Globus pallidus (tissue), 1 donor: Measurements from ENCODE around the gene GRIN2C.

Experiments used
- DNase-seq: peaks from one replicate; pipeline ENCODE4 v3.0.0-alpha.2; 2015; ENCODE audit warnings: low spot score

Gene GRIN2C

GRCh38 chr17:74821655-74822334 is 37.9 kb downstream of the GRIN2C start:
- peak; percentile 59 for DNase-seq

DNA sequence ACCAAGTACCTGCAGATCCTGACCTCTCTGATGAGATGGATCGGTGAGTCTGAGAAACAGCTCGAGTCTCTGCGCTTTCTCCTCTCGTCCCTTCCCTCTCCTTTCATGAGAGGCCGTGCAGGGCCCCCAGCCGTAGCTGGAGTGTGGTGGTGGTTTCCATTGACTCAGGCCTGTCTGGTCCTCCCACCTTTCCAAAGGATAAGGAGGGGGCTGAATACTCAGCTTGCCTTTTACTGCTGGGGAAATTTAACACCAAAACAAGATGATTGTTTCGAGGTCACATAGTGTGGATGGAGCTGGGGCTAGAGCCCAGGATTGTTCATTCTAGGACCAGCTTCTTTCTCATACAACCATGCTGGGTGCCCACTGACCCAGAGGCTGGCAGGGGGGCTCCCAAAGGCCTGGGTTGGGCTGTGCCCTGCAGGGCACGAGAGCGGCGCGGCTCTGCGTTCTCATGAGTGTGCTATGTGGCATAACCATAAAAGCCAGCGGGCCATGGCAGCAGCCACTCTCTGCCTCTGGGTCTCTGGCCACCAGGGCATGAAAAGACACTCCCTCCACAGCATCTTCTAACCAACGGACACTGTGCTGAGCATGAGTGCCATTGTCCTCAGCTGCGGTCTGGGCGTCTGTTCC is 39.8 kb downstream of the GRIN2C start:
- DNase-seq, result no peak

GRCh38 chr17:74818291-74818938 is 41.3 kb downstream of the GRIN2C start:
- no peak for DNase-seq

DNA sequence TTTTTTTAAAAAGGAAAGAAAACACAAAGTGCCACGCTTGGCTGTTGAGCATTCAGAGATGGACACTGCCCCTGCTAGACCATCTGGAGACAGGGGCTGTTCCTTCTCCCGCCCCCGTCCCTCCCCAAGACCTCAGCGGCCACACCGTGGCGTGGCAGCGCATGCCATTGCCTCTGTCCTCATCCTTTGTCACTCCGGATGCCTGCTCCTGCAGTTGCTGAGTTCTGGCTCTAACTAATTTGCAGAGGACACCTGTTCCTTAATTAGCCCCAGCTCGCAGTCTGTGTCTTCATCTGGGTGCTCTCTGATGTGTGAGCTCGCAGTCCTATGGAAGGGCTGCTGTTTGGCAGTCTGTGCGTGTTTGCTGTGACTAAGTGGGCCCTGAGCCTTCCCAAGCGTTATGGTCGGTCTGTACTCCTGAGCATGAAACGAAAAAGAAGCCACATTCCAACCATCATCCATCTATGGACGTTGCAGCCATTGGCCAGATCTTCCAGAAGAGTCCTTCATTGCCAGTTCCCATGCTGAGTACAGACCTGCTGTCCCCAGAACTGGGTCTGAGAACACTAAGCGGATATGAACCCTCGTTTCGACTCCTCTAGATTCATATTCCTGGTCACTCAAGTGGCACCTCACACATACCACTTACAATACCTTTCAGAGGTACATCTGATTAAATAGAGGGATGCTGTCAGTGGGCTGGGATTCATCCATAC is 42.6 kb downstream of the GRIN2C start:
- DNase-seq, result no peak

DNA sequence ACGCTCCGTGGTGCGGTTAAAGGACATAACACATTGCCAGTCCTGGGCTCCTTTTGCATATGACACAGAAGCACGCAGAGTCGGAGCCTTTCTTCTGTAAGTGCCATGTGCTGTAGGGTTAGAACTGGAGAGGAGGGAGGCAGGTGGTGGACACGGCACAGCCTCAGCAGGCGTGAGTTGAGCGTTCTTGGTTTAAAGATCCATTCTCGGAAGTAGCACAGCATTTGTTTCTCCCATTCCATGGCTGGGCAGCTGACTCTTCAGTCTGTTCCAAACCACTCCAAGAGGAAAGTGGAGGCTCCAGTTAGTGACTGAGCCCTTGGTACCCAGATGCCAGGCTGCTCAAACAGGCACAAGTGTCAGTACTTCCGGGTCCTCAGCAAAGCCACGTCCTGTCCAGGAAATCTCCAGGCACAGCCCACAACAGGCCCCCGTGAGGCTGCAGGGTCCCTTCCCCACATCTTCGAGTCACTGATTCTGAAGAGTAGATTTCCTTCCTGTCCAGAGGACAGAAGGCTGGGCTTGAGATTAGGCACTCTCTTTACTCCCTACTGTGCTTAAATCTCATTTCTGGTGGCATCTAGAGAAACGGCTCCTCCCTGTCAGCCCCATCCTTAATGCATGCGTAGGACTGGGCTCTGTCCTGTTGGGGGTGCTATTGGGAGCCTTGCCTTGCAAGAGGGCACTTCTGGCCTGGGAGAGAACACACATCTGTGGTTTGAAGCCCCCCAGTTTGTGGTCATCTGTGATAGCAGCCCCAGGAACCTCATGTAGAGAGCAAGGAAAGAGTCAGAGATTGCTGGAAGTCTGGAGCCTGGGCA is 43.9 kb downstream of the GRIN2C start:
- DNase-seq, result no peak

- no peak for DNase-seq
Measured at GRCh38 chr17:74815067-74815466, 44.6 kb downstream of the GRIN2C start.

DNA sequence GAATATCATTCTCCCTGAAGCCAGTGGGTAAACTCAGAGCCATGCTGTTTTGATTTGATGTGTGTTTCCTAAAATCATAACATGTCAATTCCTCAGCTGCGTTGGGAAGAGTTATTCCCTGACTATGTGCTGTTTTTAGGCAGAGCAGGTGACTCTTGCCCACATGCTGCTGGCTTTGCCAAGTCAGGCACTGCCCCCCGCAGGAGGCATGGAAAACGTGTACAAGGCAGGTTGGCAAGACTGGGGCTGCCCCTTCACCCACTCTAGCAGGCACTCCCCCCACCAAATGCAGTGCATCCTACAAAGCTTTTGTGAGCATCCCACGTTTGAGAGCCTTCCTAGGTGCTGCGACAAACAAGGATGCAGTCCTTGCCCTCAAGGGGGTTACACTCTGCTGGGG is 45.2 kb downstream of the GRIN2C start:
- no peak for DNase-seq

DNA sequence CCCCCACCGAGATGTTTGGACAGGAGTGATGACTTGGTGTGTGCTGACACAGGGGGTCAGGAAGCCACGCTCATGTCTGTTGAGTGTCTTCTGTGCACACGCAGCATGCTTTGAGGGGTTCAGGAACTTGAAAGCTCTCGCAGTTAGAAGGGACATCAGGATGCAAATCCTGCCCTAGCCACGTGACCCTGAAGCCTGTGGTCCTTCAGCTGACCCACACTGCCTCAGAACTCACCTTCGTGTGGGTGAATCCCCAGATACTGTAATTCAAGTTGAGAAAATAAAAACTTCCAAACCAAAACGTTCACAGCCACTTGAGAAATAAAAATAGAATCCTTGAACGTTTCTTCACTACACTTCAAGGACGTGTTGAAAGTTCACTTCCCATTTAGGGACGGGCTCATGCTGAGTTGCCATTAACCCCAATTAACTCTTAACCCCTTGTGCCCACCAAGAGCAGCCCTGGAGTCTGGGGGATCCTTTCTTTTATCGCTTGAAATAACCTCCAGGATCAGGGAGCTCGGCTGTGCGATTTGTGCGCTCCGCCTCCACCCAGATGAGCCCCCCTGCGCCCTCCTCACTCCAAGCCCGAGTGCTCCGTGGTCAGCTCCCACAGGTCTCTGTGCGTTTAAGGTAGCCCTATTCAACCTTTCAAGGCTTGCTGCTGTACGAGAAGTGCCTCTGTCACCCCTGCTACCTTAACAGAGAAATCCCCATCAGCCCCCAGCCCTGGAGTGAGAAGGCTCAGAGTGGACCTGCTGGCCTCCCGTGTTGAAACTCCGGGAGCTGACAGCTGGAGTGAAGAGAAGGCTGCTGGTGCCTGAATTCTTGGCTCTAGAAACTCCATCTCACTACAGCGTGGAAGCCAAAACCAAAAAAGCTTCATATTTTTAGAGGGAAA is 47.3 kb downstream of the GRIN2C start:
- no peak for DNase-seq

- peak; percentile 71 for DNase-seq
Measured at GRCh38 chr17:74810699-74811485, 48.8 kb downstream of the GRIN2C start.

- DNase-seq, result no peak
Measured at GRCh38 chr17:74808714-74809430, 50.8 kb downstream of the GRIN2C start.

DNA sequence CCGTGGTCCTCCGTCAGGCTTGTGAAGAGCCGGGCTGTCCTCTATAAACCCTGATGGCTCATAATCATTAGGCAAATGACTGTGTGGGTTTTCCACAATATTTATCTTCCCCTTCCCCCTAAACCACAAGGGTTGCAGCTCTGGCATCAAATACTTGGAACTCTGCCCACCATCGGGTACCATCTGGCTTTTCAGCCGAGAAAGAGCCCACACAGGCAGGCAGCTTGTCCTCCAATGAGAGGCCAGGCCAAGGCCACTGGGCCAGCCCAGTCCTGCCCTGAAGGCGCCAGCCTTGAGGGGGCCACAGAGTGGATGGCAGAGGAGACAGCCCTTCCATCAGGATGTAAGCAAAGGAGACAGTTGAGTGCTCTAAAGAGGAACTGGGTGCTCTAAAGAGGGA is 51.8 kb downstream of the GRIN2C start:
- peak; percentile 49 for DNase-seq

GRCh38 chr17:74807441-74807840 is 52.2 kb downstream of the GRIN2C start:
- DNase-seq, result no peak

DNA sequence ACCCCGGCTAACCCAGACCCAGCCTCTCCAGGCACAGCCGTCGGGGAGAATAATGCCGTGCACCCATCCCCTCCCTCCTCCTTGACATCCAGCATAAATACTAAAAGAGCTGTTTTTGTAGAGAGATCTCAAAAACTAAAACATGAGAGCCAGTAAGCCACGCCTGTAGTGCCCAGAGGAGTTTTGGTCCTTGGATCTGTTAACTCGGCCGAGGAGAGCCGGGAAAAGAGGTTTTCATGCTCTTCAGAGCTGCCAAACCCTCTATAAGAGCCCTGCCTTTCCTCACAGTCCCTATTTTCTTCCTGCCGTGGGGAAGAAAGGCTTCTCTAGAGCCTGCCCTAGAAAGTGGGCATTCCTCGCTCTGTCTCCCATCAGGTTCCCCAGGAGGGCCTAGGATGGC is 53.4 kb downstream of the GRIN2C start:
- no peak for DNase-seq

- DNase-seq, result peak; percentile 61
Measured at GRCh38 chr17:74805591-74805991, 54.1 kb downstream of the GRIN2C start.

- DNase-seq, result no peak
Measured at GRCh38 chr17:74804683-74805082, 55.0 kb downstream of the GRIN2C start.

- DNase-seq, result no peak
Measured at GRCh38 chr17:74803971-74804370, 55.7 kb downstream of the GRIN2C start.

- DNase-seq, result no peak
Measured at GRCh38 chr17:74803388-74803930, 56.2 kb downstream of the GRIN2C start.

- no peak for DNase-seq
Measured at GRCh38 chr17:74801896-74802295, 57.8 kb downstream of the GRIN2C start.

GRCh38 chr17:74800531-74800930 is 59.2 kb downstream of the GRIN2C start:
- no peak for DNase-seq
